Measurements from ENCODE around the gene KRT84.

The KRT84 gene
- long read RNA-seq = 0 reads

GRCh38 chr12:52385226-52385702 is at the start of gene KRT84:
Gene KRT84 (minus strand): TSS chr12:52385652. CDS start chr12:52385585, 67 bp downstream.
- peaks cover 4% of the 10 kb centered on the region for H3K27me3 ChIP-seq (ENCODE audit: insufficient read depth, poor library complexity, severe bottlenecking)
- no peak within 1 kb of the TSS for H3K4me3 ChIP-seq (replicated peaks; ENCODE audit: insufficient read depth, low read length)
- no peak for DNase-seq (ENCODE audit: low read depth in 1 of 2, low spot score in 1 of 2)
- no peak within 1 kb of the TSS for H3K27ac ChIP-seq (replicated peaks)
- TF ChIP-seq REST (IDR thresholded peaks at IDR 0.05; ENCODE audit: insufficient replicate concordance, low read depth) (no peak), GABPA (IDR thresholded peaks at IDR 0.05; ENCODE audit: low read depth) (no peak), CTCF (IDR thresholded peaks at IDR 0.05; ENCODE audit: insufficient read depth, low read length) (no peak), SPI1 (IDR thresholded peaks at IDR 0.05; ENCODE audit: borderline replicate concordance, low read depth) (no peak), POLR2AphosphoS5 (IDR thresholded peaks at IDR 0.05; ENCODE audit: low read depth) (no peak)

- no peak for DNase-seq (ENCODE audit: low read depth in 1 of 2, low spot score in 1 of 2)
- H3K4me3 ChIP-seq (replicated peaks; ENCODE audit: insufficient read depth, low read length) = no peak overlapping the region
- H3K27ac ChIP-seq (replicated peaks) = no peak overlapping the region
- TF ChIP-seq SPI1 (IDR thresholded peaks at IDR 0.05; ENCODE audit: borderline replicate concordance, low read depth) (no peak), CTCF (IDR thresholded peaks at IDR 0.05; ENCODE audit: insufficient read depth, low read length) (no peak), POLR2AphosphoS5 (IDR thresholded peaks at IDR 0.05; ENCODE audit: low read depth) (no peak), GABPA (IDR thresholded peaks at IDR 0.05; ENCODE audit: low read depth) (no peak), REST (IDR thresholded peaks at IDR 0.05; ENCODE audit: insufficient replicate concordance, low read depth) (no peak)
- no peaks in the 10 kb centered on the region for H3K27me3 ChIP-seq (ENCODE audit: insufficient read depth, poor library complexity, severe bottlenecking)
These were observed 49.5 kb upstream of the KRT84 start for GRCh38 chr12:52434760-52435530.

GRCh38 chr12:52434081-52434733 is 48.8 kb upstream of the KRT84 start, which contains the start of gene KRT75:
Gene KRT75 (minus strand): TSS chr12:52434371. CDS start chr12:52434304, 67 bp downstream.
- Histone ChIP-seq H3K27ac (replicated peaks) (no peak within 1 kb of the TSS), H3K4me3 (replicated peaks; ENCODE audit: insufficient read depth, low read length) (no peak within 1 kb of the TSS), H3K27me3 (ENCODE audit: insufficient read depth, poor library complexity, severe bottlenecking) (no peaks in the 10 kb centered on the region)
- DNase-seq (ENCODE audit: low read depth in 1 of 2, low spot score in 1 of 2) = no peak
- no peak for TF ChIP-seq SPI1 (IDR thresholded peaks at IDR 0.05; ENCODE audit: borderline replicate concordance, low read depth)
- TF ChIP-seq POLR2AphosphoS5 (IDR thresholded peaks at IDR 0.05; ENCODE audit: low read depth) = no peak
- no peak for TF ChIP-seq REST (IDR thresholded peaks at IDR 0.05; ENCODE audit: insufficient replicate concordance, low read depth)
- TF ChIP-seq CTCF (IDR thresholded peaks at IDR 0.05; ENCODE audit: insufficient read depth, low read length) = no peak
- TF ChIP-seq GABPA (IDR thresholded peaks at IDR 0.05; ENCODE audit: low read depth) = no peak

Data from HL-60 (cell line).